Sigmoid colon (tissue), 4 donors: ENCODE data around the gene HS3ST6.

Source experiments
- POLR2AphosphoS5 ChIP-seq, 4 donors: sonication (generic); formaldehyde crosslinking; IDR thresholded peaks; one replicate each; pipeline ENCODE4 v1.6.1; 2017; ENCODE audit warnings: antibody characterized with exemption in 4 of 4
- TF ChIP-seq, protein P1 (sequence below), 4 experiments: fragments of 450-650 bp in 3 of 4; fragments of 200-600 bp in 1 of 4; IDR thresholded peaks; one replicate each; pipeline ENCODE4 v1.5.1; 2016 to 2019; ENCODE audit warnings: antibody characterized with exemption in 4 of 4, mild to moderate bottlenecking in 3 of 4, moderate library complexity in 2 of 4

DNA sequence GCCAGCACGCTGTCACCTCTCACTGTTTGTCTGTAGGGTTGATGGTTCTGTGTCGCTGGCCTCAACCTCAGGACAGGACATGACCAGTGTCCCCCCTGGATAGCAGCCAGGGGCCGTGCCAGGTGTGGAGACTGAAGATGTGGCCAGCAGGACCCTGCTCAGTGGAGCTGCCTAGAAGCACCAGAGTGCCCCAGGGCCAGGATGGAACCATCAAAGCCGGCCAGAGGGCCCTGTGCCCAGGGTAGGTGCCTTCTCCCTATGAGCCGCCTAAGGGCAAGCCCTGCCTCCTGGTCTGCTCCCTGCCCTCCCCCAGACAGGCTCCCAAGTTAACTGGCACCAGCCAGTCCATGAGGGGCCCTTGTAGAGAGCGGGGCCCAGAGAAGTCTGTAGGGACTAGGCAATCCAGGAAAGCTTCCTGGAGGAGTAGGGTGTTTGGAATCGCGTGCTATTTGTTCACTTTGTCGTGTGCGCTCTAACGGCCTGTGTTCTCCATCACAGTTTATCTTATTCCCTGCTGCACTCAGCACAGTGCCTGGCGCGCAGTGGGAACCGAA lies 40.6 kb upstream of the HS3ST6 start:
- TF ChIP-seq, protein P1, sequence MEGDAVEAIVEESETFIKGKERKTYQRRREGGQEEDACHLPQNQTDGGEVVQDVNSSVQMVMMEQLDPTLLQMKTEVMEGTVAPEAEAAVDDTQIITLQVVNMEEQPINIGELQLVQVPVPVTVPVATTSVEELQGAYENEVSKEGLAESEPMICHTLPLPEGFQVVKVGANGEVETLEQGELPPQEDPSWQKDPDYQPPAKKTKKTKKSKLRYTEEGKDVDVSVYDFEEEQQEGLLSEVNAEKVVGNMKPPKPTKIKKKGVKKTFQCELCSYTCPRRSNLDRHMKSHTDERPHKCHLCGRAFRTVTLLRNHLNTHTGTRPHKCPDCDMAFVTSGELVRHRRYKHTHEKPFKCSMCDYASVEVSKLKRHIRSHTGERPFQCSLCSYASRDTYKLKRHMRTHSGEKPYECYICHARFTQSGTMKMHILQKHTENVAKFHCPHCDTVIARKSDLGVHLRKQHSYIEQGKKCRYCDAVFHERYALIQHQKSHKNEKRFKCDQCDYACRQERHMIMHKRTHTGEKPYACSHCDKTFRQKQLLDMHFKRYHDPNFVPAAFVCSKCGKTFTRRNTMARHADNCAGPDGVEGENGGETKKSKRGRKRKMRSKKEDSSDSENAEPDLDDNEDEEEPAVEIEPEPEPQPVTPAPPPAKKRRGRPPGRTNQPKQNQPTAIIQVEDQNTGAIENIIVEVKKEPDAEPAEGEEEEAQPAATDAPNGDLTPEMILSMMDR (IDR thresholded peaks at IDR 0.05): no peak
- no peak for TF ChIP-seq POLR2AphosphoS5 (IDR thresholded peaks at IDR 0.05)
